DND-41 (cell line): ENCODE results near the gene SLK.

Experiments used
- ATAC-seq: fragments of 200-7000 bp; cut with Tn5 transposase; 3 replicates; pipeline ENCODE4 v1.9.1; 2021; ENCODE audit warnings: low read depth; ENCODE audit not compliant: insufficient read depth
- DNase-seq: peaks from one replicate; pipeline ENCODE4 v3.0.0-alpha.2; 2020
- H2AFZ ChIP-seq: 2 replicates; pipeline ENCODE4 v1.6.0; 2012; ENCODE audit warnings: low read depth, low read length
- H3K27ac ChIP-seq: 2 replicates; pipeline ENCODE4 v1.5.1; 2012; ENCODE audit warnings: low read length, inconsistent platforms
- H3K27me3 ChIP-seq: fragments of 200-600 bp; sonication (generic); 2 replicates; pipeline ENCODE4 v1.6.0; 2012; ENCODE audit warnings: low read length, mild to moderate bottlenecking, inconsistent platforms; ENCODE audit not compliant: insufficient read depth, poor library complexity
- H3K36me3 ChIP-seq: 2 replicates; pipeline ENCODE4 v1.5.1; 2012; ENCODE audit warnings: low read length, inconsistent platforms; ENCODE audit not compliant: insufficient read depth
- H3K4me1 ChIP-seq: 2 replicates; pipeline ENCODE4 v1.5.1; 2012; ENCODE audit warnings: mild to moderate bottlenecking, low read length; ENCODE audit not compliant: insufficient read depth
- H3K4me2 ChIP-seq: 2 replicates; pipeline ENCODE4 v1.6.0; 2012; ENCODE audit warnings: mild to moderate bottlenecking, moderate library complexity, low read length, inconsistent platforms; ENCODE audit not compliant: insufficient read depth
- H3K4me3 ChIP-seq, 2 experiments: fragments of 200-600 bp in 1 of 2; shearing (Covaris generic) in 1 of 2; 2 replicates each; pipeline ENCODE4 v1.5.1; 2012 to 2016; ENCODE audit warnings: inconsistent platforms in 2 of 2, low read length in 2 of 2, mild to moderate bottlenecking in 2 of 2, low read depth in 1 of 2, moderate library complexity in 1 of 2
- H3K79me2 ChIP-seq: 2 replicates; pipeline ENCODE4 v1.6.0; 2012; ENCODE audit warnings: low read length, inconsistent platforms; ENCODE audit not compliant: insufficient read depth
- H3K9ac ChIP-seq: 2 replicates; pipeline ENCODE4 v1.6.0; 2012; ENCODE audit warnings: low read depth, mild to moderate bottlenecking, inconsistent platforms, low read length, moderate library complexity
- H3K9me3 ChIP-seq: 2 replicates; pipeline ENCODE4 v1.5.1; 2012; ENCODE audit warnings: low read length, moderate library complexity, mild to moderate bottlenecking, inconsistent platforms; ENCODE audit not compliant: insufficient read depth, severe bottlenecking
- H4K20me1 ChIP-seq: 2 replicates; pipeline ENCODE4 v1.6.0; 2012; ENCODE audit warnings: low read length; ENCODE audit not compliant: insufficient read depth
- EZH2 ChIP-seq: IDR thresholded peaks from 3 replicates; pipeline ENCODE4 v1.6.1; 2012; ENCODE audit warnings: borderline replicate concordance, low read depth, mild to moderate bottlenecking, moderate library complexity, low read length, inconsistent platforms; ENCODE audit not compliant: severe bottlenecking
- TF ChIP-seq, protein P1 (sequence below): IDR thresholded peaks from 2 replicates; pipeline ENCODE4 v1.5.1; 2012; ENCODE audit warnings: borderline replicate concordance, low read length, moderate library complexity, mild to moderate bottlenecking; ENCODE audit not compliant: poor library complexity, severe bottlenecking; ENCODE audit errors: extremely low read depth

SLK gene

DNA sequence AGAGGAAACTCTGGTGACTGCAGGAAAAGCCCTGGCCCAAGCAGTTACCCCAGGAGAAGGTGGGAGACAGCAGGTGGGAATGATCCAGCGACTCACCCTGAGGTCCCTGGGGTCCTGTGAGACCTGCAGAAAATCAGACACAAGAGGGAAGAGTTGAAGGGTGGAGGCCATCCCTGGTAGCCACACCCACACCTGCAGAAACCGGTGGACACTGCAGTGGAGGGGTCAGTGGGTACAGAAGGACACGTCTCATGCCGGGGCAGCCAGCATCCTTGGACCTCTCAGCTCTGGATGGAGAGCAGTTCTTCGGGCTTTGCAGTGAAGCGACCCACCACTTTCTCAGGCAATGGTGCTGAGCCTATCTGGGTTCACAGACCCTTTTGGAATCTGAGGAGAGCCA lies 79.7 kb downstream of the SLK start:
- DNase-seq (no peak), ATAC-seq (no peak)
- no peak overlapping the region for H3K9ac ChIP-seq

GRCh38 chr10:104049504-104050250 lies 82.7 kb downstream of the SLK start:
- TF ChIP-seq EZH2, result no peak
- TF ChIP-seq, protein P1, sequence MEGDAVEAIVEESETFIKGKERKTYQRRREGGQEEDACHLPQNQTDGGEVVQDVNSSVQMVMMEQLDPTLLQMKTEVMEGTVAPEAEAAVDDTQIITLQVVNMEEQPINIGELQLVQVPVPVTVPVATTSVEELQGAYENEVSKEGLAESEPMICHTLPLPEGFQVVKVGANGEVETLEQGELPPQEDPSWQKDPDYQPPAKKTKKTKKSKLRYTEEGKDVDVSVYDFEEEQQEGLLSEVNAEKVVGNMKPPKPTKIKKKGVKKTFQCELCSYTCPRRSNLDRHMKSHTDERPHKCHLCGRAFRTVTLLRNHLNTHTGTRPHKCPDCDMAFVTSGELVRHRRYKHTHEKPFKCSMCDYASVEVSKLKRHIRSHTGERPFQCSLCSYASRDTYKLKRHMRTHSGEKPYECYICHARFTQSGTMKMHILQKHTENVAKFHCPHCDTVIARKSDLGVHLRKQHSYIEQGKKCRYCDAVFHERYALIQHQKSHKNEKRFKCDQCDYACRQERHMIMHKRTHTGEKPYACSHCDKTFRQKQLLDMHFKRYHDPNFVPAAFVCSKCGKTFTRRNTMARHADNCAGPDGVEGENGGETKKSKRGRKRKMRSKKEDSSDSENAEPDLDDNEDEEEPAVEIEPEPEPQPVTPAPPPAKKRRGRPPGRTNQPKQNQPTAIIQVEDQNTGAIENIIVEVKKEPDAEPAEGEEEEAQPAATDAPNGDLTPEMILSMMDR, result no peak
- H3K4me1 ChIP-seq, result no peaks in the 10 kb centered on the region
- no peak overlapping the region for H3K9ac ChIP-seq
- no peaks in the 10 kb centered on the region for H4K20me1 ChIP-seq
- no peak for DNase-seq
- peaks cover 11% of the 10 kb centered on the region for H3K27me3 ChIP-seq
- H3K4me3 ChIP-seq, result no peak overlapping the region
- no peak overlapping the region for H3K4me2 ChIP-seq
- H3K9me3 ChIP-seq, result no peaks in the 10 kb centered on the region
- H3K79me2 ChIP-seq, result no peaks in the 10 kb centered on the region
- ATAC-seq, result no peak
- H3K27ac ChIP-seq, result no peak overlapping the region
- no peak overlapping the region for H2AFZ ChIP-seq
- H3K36me3 ChIP-seq, result no peaks in the 10 kb centered on the region

More for the DNA sequence above, 79.7 kb downstream of the SLK start:
- Histone ChIP-seq H2AFZ (no peak overlapping the region), H3K4me1 (no peaks in the 10 kb centered on the region), H3K27ac (no peak overlapping the region), H3K9me3 (no peaks in the 10 kb centered on the region), H3K4me2 (no peak overlapping the region), H3K27me3 (peaks cover 24% of the 10 kb centered on the region), H4K20me1 (no peaks in the 10 kb centered on the region), H3K36me3 (no peaks in the 10 kb centered on the region), H3K79me2 (no peaks in the 10 kb centered on the region), H3K4me3 (no peak overlapping the region)
- TF ChIP-seq EZH2, result no peak
- TF ChIP-seq, protein P1, result no peak

DNA sequence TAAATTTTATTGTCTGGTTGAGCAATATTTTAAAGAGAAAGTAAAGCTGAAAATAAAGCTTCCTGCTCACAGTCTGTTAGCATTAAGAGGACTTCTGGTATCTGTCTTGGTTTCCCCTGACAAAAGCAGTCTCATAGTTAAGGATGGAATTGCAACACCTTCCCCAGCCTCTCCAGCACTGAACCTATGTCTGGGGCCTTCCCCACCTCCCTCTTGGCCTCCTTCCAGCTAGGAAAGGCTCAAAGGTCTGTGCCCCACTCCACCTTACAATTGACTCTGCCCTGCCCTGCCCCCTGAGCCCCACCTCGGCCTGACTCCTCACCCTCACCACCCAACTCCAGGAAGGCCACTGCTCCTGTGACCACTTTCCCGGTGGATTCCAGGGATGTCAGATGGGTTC lies 85.5 kb downstream of the SLK start:
- H3K79me2 ChIP-seq, result no peaks in the 10 kb centered on the region
- H2AFZ ChIP-seq, result no peak overlapping the region
- no peaks in the 10 kb centered on the region for H3K9me3 ChIP-seq
- no peak for ATAC-seq
- H3K27me3 ChIP-seq, result peaks cover 6% of the 10 kb centered on the region
- H3K4me3 ChIP-seq, result no peak overlapping the region
- TF ChIP-seq EZH2, result no peak
- TF ChIP-seq, protein P1, result no peak
- no peak overlapping the region for H3K9ac ChIP-seq
- H3K4me1 ChIP-seq, result no peaks in the 10 kb centered on the region
- no peak overlapping the region for H3K27ac ChIP-seq
- H3K4me2 ChIP-seq, result no peak overlapping the region
- no peaks in the 10 kb centered on the region for H3K36me3 ChIP-seq
- no peaks in the 10 kb centered on the region for H4K20me1 ChIP-seq
- no peak for DNase-seq

GRCh38 chr10:104053201-104053600 lies 86.3 kb downstream of the SLK start:
- H4K20me1 ChIP-seq, result no peaks in the 10 kb centered on the region
- no peaks in the 10 kb centered on the region for H3K79me2 ChIP-seq
- peaks cover 6% of the 10 kb centered on the region for H3K27me3 ChIP-seq
- no peaks in the 10 kb centered on the region for H3K4me1 ChIP-seq
- no peak for ATAC-seq
- DNase-seq, result no peak
- H3K9me3 ChIP-seq, result no peaks in the 10 kb centered on the region
- H3K36me3 ChIP-seq, result no peaks in the 10 kb centered on the region
- no peak overlapping the region for H3K4me3 ChIP-seq
- TF ChIP-seq, protein P1, result no peak
- no peak for TF ChIP-seq EZH2
- H3K27ac ChIP-seq, result no peak overlapping the region
- no peak overlapping the region for H2AFZ ChIP-seq
- H3K9ac ChIP-seq, result no peak overlapping the region
- H3K4me2 ChIP-seq, result no peak overlapping the region
